Chondrocyte (in vitro differentiated cells): ENCODE measurements around the gene SCRN1. TPM values are rescaled to one million over a fixed set of nuclear protein-coding genes. Genes with fewer than 3 reads are reported as not detected.

Source experiments
- DNase-seq: peaks from one replicate; pipeline ENCODE4 v3.0.0; 2021; ENCODE audit warnings: mixed read lengths, low spot score
- H3K27ac Mint-ChIP-seq: one replicate; pipeline ENCODE4 v1.8.0; 2021; ENCODE audit warnings: mild to moderate bottlenecking, moderate library complexity, mixed read lengths; ENCODE audit not compliant: unreplicated experiment
- H3K27me3 Mint-ChIP-seq: 2 replicates; pipeline ENCODE4 v1.8.0; 2021; ENCODE audit warnings: low read depth, mixed read lengths
- H3K36me3 Mint-ChIP-seq: 2 replicates; pipeline ENCODE4 v1.8.0; 2021; ENCODE audit warnings: low read depth, mixed read lengths
- H3K4me1 Mint-ChIP-seq: 2 replicates; pipeline ENCODE4 v1.8.0; 2021; ENCODE audit warnings: low read depth, mild to moderate bottlenecking, mixed read lengths
- H3K4me3 Mint-ChIP-seq: one replicate; pipeline ENCODE4 v1.8.0; 2021; ENCODE audit warnings: mild to moderate bottlenecking, moderate library complexity, mixed read lengths; ENCODE audit not compliant: unreplicated experiment
- H3K9me3 Mint-ChIP-seq: 2 replicates; pipeline ENCODE4 v1.8.0; 2021; ENCODE audit warnings: low read depth, mixed read lengths
- total RNA-seq: library from RNA; stranded (reverse); gene quantifications from 3 replicates; pipeline ENCODE4 v1.2.1, GENCODE V29; 2021
- TF ChIP-seq, protein P1 (sequence below): fragments of 200-600 bp; sonication (generic); IDR thresholded peaks from 2 replicates; pipeline ENCODE4 v1.5.0; 2021; ENCODE audit warnings: antibody characterized with exemption, mild to moderate bottlenecking, moderate library complexity

The SCRN1 gene
- total RNA-seq, 1 donor from 2014 or later: 129 TPM

DNA sequence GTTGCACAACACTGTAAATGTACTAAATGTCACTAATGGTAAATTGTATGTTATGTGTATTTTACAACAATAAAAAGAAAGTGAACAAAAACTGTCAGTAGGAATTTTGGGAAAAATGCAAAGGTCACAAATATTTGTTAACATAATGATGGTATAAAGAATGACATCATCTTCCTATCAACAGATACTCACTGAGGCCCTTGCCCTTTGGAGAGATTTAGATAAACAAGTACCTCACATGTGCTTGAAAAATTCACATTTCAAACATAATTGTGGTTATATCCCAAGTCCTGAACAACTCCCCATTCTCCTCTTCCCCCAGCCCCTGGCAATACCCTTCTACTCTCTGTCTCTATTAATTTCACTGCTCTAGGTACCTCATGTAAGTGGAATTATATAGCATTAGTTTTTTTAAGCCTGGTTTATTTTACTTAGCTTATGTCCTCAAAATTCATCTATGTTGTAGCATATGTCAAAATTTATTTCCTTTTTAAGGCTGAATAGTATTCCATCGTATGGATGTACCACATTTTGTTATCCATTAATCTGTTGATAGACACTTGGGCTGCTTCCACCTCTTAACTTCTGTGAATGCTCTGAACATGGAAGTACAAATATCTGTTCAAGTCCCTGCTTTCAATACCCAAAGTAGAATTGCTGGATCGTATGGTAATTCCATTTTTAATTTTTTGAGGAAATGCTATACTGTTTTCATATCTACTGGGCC is 92.8 kb downstream of the SCRN1 start:
- Mint-ChIP-seq H3K36me3 (peaks cover 3% of the 10 kb centered on the region), H3K27ac (no peak overlapping the region), H3K9me3 (peaks cover 16% of the 10 kb centered on the region), H3K4me1 (no peaks in the 10 kb centered on the region), H3K4me3 (no peak overlapping the region), H3K27me3 (no peaks in the 10 kb centered on the region)
- DNase-seq: no peak
- TF ChIP-seq, protein P1, sequence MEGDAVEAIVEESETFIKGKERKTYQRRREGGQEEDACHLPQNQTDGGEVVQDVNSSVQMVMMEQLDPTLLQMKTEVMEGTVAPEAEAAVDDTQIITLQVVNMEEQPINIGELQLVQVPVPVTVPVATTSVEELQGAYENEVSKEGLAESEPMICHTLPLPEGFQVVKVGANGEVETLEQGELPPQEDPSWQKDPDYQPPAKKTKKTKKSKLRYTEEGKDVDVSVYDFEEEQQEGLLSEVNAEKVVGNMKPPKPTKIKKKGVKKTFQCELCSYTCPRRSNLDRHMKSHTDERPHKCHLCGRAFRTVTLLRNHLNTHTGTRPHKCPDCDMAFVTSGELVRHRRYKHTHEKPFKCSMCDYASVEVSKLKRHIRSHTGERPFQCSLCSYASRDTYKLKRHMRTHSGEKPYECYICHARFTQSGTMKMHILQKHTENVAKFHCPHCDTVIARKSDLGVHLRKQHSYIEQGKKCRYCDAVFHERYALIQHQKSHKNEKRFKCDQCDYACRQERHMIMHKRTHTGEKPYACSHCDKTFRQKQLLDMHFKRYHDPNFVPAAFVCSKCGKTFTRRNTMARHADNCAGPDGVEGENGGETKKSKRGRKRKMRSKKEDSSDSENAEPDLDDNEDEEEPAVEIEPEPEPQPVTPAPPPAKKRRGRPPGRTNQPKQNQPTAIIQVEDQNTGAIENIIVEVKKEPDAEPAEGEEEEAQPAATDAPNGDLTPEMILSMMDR: no peak

DNA sequence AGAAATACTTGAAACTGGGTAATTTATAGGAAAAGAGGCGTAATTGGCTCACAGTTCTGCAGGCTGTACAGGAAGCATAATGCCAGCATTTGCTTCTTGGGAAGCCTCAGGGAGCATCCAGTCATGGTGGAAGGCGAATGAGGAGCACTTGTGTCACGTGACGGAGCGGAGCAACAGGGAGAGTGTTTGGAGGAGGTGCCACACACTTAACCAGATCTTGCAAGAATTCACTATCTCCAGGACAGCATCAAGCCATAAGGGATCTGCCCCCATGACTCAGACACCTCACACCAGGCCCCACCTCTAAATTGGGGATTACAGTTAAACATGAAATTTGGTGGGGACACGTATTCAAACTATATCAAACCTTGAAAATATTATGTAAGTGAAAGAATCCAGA is 94.0 kb downstream of the SCRN1 start:
- no peaks in the 10 kb centered on the region for H3K4me1 Mint-ChIP-seq
- peaks cover 3% of the 10 kb centered on the region for H3K36me3 Mint-ChIP-seq
- no peak overlapping the region for H3K27ac Mint-ChIP-seq
- H3K4me3 Mint-ChIP-seq: no peak overlapping the region
- no peak for DNase-seq
- H3K27me3 Mint-ChIP-seq: no peaks in the 10 kb centered on the region
- peaks cover 16% of the 10 kb centered on the region for H3K9me3 Mint-ChIP-seq
- TF ChIP-seq, protein P1: no peak

DNA sequence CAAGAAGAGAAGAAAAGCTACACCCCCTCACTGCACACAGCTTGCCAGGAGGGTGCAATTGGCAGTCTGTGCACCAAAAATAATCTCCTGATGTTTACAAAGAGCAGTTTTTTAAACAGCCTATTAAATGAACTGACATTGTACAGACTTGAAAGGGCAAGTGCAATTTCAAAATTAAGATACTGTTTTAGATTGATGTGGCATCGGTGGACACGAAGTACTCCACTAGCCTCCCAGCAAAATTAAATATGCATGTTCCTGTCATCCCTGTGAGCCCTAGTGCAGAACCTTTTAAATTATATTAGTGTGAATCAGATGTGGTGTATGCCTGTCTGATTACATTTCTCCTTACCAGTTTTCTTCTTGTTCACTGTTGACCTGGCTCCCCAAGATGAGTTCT is 95.3 kb downstream of the SCRN1 start:
- Mint-ChIP-seq H3K27ac (no peak overlapping the region), H3K9me3 (peaks cover 16% of the 10 kb centered on the region), H3K36me3 (peaks cover 3% of the 10 kb centered on the region), H3K4me1 (no peaks in the 10 kb centered on the region), H3K27me3 (peaks cover 1% of the 10 kb centered on the region), H3K4me3 (no peak overlapping the region)
- DNase-seq: no peak
- TF ChIP-seq, protein P1: no peak

- peaks cover 3% of the 10 kb centered on the region for H3K36me3 Mint-ChIP-seq
- peaks cover 11% of the 10 kb centered on the region for H3K9me3 Mint-ChIP-seq
- no peak overlapping the region for H3K4me3 Mint-ChIP-seq
- no peaks in the 10 kb centered on the region for H3K4me1 Mint-ChIP-seq
- no peak overlapping the region for H3K27ac Mint-ChIP-seq
- peaks cover 3% of the 10 kb centered on the region for H3K27me3 Mint-ChIP-seq
- TF ChIP-seq, protein P1: no peak
- DNase-seq: no peak
These were observed 96.1 kb downstream of the SCRN1 start for GRCh38 chr7:29893351-29893965.

GRCh38 chr7:29892231-29892630 is 97.4 kb downstream of the SCRN1 start:
- DNase-seq: no peak
- H3K27me3 Mint-ChIP-seq: peaks cover 3% of the 10 kb centered on the region
- TF ChIP-seq, protein P1: no peak
- peaks cover 3% of the 10 kb centered on the region for H3K36me3 Mint-ChIP-seq
- no peak overlapping the region for H3K4me3 Mint-ChIP-seq
- peaks cover 4% of the 10 kb centered on the region for H3K9me3 Mint-ChIP-seq
- no peaks in the 10 kb centered on the region for H3K4me1 Mint-ChIP-seq
- H3K27ac Mint-ChIP-seq: no peak overlapping the region
